HCT116 (cell line): Measurements from ENCODE around the gene MACROD1. TPM values are rescaled to one million over a fixed set of nuclear protein-coding genes. Genes with fewer than 3 reads are reported as not detected.

ENCODE experiments used
- ATAC-seq: fragments of 200-7000 bp; cut with Tn5 transposase; 2 replicates; pipeline ENCODE4 v1.9.1; 2020; ENCODE audit warnings: mild to moderate bottlenecking, moderate library complexity
- BruUV-seq: library from RNA; stranded (reverse); fragments of 400-500 nt; replicated peaks from 2 replicates; lab custom pipeline; 2021; lab: Mats Ljungman, UMichigan
- CTCF ChIA-PET: fragments of 300-600 bp; sonication (Branson Sonifier 250); formaldehyde crosslinking; loops from one replicate; lab custom pipeline; 2021; ENCODE audit warnings: antibody characterized with exemption; lab: Charles Lee
- POLR2A ChIA-PET: fragments of 300-600, 350-600 bp; sonication (Branson Sonifier 250); formaldehyde crosslinking; loops from one replicate; lab custom pipeline; 2021; ENCODE audit warnings: antibody characterized with exemption; lab: Charles Lee
- RAD21 ChIA-PET, 2 experiments: fragments of 300-600 bp; sonication (Branson Sonifier 250); formaldehyde crosslinking; loops; one replicate each; lab custom pipeline; 2023; ENCODE audit warnings: low total read pairs in 2 of 2; ENCODE audit not compliant: uncharacterized antibody in 2 of 2, unreplicated experiment in 2 of 2, low non-redundant PET in 1 of 2; lab: Charles Lee
- DNase-seq: peaks from one replicate; pipeline ENCODE4 v3.0.0-alpha.2; 2010; ENCODE audit warnings: low read depth, low spot score
- H2AFZ ChIP-seq: fragments of 200-600 bp; shearing (Covaris generic), sonication (generic); 2 replicates; pipeline ENCODE4 v1.6.1; 2017; ENCODE audit warnings: low read depth, mixed run types, mixed read lengths, antibody characterized with exemption, low read length; ENCODE audit not compliant: poor library complexity, severe bottlenecking
- H3K27ac ChIP-seq: 2 replicates; pipeline ENCODE4 v1.5.1; 2012; ENCODE audit warnings: low read depth, low read length
- H3K27me3 ChIP-seq: fragments of 200-600 bp; sonication (generic); 2 replicates; pipeline ENCODE4 v1.6.1; 2016; ENCODE audit warnings: mixed run types, low read length, mixed read lengths; ENCODE audit not compliant: insufficient read depth
- H3K36me3 ChIP-seq, 2 experiments: fragments of 200-500 bp in 1 of 2; fragments of 200-600 bp in 1 of 2; sonication (Bioruptor generic) in 1 of 2; sonication (generic) in 1 of 2; 2 replicates each; pipeline versions ENCODE4 v1.5.1 to v1.6.1; 2014 to 2016; ENCODE audit warnings: low read length in 2 of 2, inconsistent platforms in 1 of 2, mixed read lengths in 1 of 2, mixed run types in 1 of 2; ENCODE audit not compliant: insufficient read depth in 2 of 2, control insufficient read depth in 1 of 2
- H3K4me1 ChIP-seq, 2 experiments: fragments of 200-600 bp in 1 of 2; sonication (generic) in 1 of 2; 2 replicates each; pipeline versions ENCODE4 v1.5.1 to v1.6.1; 2012 to 2017; ENCODE audit warnings: low read length in 2 of 2, inconsistent platforms in 1 of 2, mild to moderate bottlenecking in 1 of 2, mixed read lengths in 1 of 2, mixed run types in 1 of 2, moderate library complexity in 1 of 2; ENCODE audit not compliant: insufficient read depth in 2 of 2, control insufficient read depth in 1 of 2
- H3K4me2 ChIP-seq: fragments of 200-600 bp; sonication (generic); 2 replicates; pipeline ENCODE4 v1.6.1; 2017; ENCODE audit warnings: mixed run types, low read length, mixed read lengths
- H3K4me3 ChIP-seq, 2 experiments: fragments of 200-600 bp in 1 of 2; sonication (generic) in 1 of 2; replicated peaks in 1 of 2; 2 replicates each; pipeline ENCODE4 v1.5.1; 2011 to 2016; ENCODE audit warnings: low read length in 2 of 2, control low read depth in 1 of 2, low read depth in 1 of 2, mild to moderate bottlenecking in 1 of 2, mixed read lengths in 1 of 2, mixed run types in 1 of 2
- H3K79me2 ChIP-seq: fragments of 200-600 bp; sonication (generic); 2 replicates; pipeline ENCODE4 v1.6.1; 2017; ENCODE audit warnings: mild to moderate bottlenecking, mixed run types, low read length, moderate library complexity, mixed read lengths; ENCODE audit not compliant: insufficient read depth
- H3K9ac ChIP-seq: fragments of 200-600 bp; sonication (generic); 2 replicates; pipeline ENCODE4 v1.6.1; 2016; ENCODE audit warnings: low read length, mixed read lengths
- H3K9me2 ChIP-seq: fragments of 200-600 bp; sonication (generic), shearing (Covaris generic); 2 replicates; pipeline ENCODE4 v1.6.1; 2017; ENCODE audit warnings: mixed run types, mild to moderate bottlenecking, moderate library complexity; ENCODE audit not compliant: insufficient read depth
- H3K9me3 ChIP-seq, 2 experiments: fragments of 200-500 bp in 1 of 2; fragments of 200-600 bp in 1 of 2; sonication (Bioruptor generic) in 1 of 2; sonication (generic) in 1 of 2; 2 replicates each; pipeline ENCODE4 v1.6.1; 2014 to 2017; ENCODE audit warnings: low read length in 2 of 2, mixed read lengths in 2 of 2, inconsistent platforms in 1 of 2, low read depth in 1 of 2, mild to moderate bottlenecking in 1 of 2, mixed run types in 1 of 2, moderate library complexity in 1 of 2; ENCODE audit not compliant: control insufficient read depth in 1 of 2, insufficient read depth in 1 of 2
- H4K20me1 ChIP-seq: fragments of 200-600 bp; sonication (generic), shearing (Covaris generic); 2 replicates; pipeline ENCODE4 v1.6.1; 2017; ENCODE audit warnings: mixed run types, mild to moderate bottlenecking, moderate library complexity; ENCODE audit not compliant: insufficient read depth
- CBX3 ChIP-seq: IDR thresholded peaks from 2 replicates; pipeline ENCODE4 v1.6.1; 2012; ENCODE audit warnings: low read depth
- EGR1 ChIP-seq: IDR thresholded peaks from 2 replicates; pipeline ENCODE4 v1.6.1; 2012; ENCODE audit warnings: low read depth
- ELF1 ChIP-seq: IDR thresholded peaks from 2 replicates; pipeline ENCODE4 v1.6.1; 2012; ENCODE audit warnings: low read depth, borderline replicate concordance
- POLR2A ChIP-seq: IDR thresholded peaks from 2 replicates; pipeline ENCODE4 v1.7.0; 2011; ENCODE audit warnings: borderline replicate concordance; ENCODE audit not compliant: insufficient read depth, insufficient read length; ENCODE audit errors: extremely low read depth
- ZFX ChIP-seq: fragments of 450-650 bp; IDR thresholded peaks from 2 replicates; pipeline ENCODE4 v1.6.1; 2017
- intact Hi-C: fragments of 100-400 bp; cut with micrococcal nuclease; formaldehyde crosslinking; loops from 2 replicates; pipeline ENCODE4 v1.10.0; 2022
- total RNA-seq: library from RNA; stranded (reverse); gene quantifications from one replicate; pipeline ENCODE4 v1.2.1, GENCODE V29; 2021; ENCODE audit not compliant: unreplicated experiment
- TF ChIP-seq, protein P1 (sequence below): IDR thresholded peaks from 2 replicates; pipeline ENCODE4 v1.6.1; 2012; ENCODE audit warnings: low read depth
- TF ChIP-seq, protein P2 (sequence below), 3 experiments: fragments of 200-600 bp in 1 of 3; sonication (generic) in 1 of 3; IDR thresholded peaks in 2 of 3; conservative IDR thresholded peaks in 1 of 3; 2 replicates each; pipeline ENCODE4 v1.5.1; 2012 to 2017; ENCODE audit warnings: low read depth in 2 of 3, low read length in 2 of 3, antibody characterized with exemption in 1 of 3, borderline replicate concordance in 1 of 3, control low read depth in 1 of 3, mild to moderate bottlenecking in 1 of 3, mixed read lengths in 1 of 3, mixed run types in 1 of 3, moderate library complexity in 1 of 3; ENCODE audit not compliant: insufficient read depth in 1 of 3

The MACROD1 gene
- total RNA-seq, 1 experiment from 2014 or later: 61.1 TPM

DNA sequence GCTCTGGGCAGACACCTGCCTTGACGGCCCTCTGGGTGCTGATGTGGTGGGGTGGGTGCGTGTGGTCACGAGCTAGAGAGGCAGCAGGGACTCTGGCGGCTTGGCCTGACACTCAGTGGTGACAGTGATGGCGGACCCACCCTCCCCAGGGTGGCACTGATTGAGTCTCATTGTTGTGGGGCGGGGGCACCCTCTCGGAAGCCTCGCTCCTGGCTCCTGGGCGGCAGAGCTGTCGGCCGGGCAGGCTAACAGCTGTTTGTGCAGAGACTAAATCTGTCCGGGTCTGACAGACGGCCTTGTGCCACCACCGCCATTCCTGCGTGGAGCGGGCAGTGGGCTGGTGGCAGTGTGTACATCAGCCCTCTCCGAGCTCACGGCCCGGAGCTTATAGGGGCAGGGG lies 114.6 kb downstream of the MACROD1 start (continued):
- TF ChIP-seq, protein P1, sequence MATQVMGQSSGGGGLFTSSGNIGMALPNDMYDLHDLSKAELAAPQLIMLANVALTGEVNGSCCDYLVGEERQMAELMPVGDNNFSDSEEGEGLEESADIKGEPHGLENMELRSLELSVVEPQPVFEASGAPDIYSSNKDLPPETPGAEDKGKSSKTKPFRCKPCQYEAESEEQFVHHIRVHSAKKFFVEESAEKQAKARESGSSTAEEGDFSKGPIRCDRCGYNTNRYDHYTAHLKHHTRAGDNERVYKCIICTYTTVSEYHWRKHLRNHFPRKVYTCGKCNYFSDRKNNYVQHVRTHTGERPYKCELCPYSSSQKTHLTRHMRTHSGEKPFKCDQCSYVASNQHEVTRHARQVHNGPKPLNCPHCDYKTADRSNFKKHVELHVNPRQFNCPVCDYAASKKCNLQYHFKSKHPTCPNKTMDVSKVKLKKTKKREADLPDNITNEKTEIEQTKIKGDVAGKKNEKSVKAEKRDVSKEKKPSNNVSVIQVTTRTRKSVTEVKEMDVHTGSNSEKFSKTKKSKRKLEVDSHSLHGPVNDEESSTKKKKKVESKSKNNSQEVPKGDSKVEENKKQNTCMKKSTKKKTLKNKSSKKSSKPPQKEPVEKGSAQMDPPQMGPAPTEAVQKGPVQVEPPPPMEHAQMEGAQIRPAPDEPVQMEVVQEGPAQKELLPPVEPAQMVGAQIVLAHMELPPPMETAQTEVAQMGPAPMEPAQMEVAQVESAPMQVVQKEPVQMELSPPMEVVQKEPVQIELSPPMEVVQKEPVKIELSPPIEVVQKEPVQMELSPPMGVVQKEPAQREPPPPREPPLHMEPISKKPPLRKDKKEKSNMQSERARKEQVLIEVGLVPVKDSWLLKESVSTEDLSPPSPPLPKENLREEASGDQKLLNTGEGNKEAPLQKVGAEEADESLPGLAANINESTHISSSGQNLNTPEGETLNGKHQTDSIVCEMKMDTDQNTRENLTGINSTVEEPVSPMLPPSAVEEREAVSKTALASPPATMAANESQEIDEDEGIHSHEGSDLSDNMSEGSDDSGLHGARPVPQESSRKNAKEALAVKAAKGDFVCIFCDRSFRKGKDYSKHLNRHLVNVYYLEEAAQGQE: no peak
- TF ChIP-seq CBX3 (no peak), EGR1 (no peak)

DNA sequence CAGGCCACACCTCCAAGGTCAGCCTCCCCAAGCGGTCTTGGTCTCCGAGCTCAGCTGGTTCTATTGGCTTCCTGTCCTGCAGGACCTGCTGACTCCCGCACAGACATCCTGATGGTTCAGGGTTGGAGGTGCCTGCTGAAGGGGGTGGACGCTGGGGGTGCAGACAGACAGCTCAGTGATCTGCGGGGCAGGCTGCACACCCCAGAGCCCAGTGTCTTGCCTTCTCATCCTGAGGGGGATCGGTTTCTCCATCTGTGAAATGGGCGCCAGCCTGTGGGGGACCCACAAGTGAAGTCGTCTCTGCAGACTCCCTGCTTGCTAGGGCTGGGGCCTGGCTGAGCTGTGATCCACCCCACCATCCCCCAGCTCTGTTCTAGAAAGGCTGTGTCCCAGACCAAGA lies 116.4 kb downstream of the MACROD1 start:
- ATAC-seq: no peak
- intact Hi-C loops: loop anchor here (5.0 kb wide), 1 partner anchor 98 kb away; no protein-coding TSS in a partner anchor
- Histone ChIP-seq H4K20me1 (no peaks in the 10 kb centered on the region), H3K9ac (no peak overlapping the region), H3K4me2 (no peak overlapping the region), H3K27me3 (no peaks in the 10 kb centered on the region), H3K79me2 (no peaks in the 10 kb centered on the region), H3K27ac (no peak overlapping the region), H3K36me3 (no peaks in the 10 kb centered on the region), H3K4me1 (no peaks in the 10 kb centered on the region), H3K9me2 (no peaks in the 10 kb centered on the region), H3K4me3 (no peak overlapping the region), H2AFZ (no peak overlapping the region), H3K9me3 (no peaks in the 10 kb centered on the region)
- no TSS peak for BruUV-seq
- RAD21 ChIA-PET: no interaction called here
- CTCF ChIA-PET: no interaction called here
- POLR2A ChIA-PET: no interaction called here
- no peak for TF ChIP-seq ZFX
- TF ChIP-seq, protein P1: no peak
- no peak for TF ChIP-seq ELF1
- TF ChIP-seq, protein P2, sequence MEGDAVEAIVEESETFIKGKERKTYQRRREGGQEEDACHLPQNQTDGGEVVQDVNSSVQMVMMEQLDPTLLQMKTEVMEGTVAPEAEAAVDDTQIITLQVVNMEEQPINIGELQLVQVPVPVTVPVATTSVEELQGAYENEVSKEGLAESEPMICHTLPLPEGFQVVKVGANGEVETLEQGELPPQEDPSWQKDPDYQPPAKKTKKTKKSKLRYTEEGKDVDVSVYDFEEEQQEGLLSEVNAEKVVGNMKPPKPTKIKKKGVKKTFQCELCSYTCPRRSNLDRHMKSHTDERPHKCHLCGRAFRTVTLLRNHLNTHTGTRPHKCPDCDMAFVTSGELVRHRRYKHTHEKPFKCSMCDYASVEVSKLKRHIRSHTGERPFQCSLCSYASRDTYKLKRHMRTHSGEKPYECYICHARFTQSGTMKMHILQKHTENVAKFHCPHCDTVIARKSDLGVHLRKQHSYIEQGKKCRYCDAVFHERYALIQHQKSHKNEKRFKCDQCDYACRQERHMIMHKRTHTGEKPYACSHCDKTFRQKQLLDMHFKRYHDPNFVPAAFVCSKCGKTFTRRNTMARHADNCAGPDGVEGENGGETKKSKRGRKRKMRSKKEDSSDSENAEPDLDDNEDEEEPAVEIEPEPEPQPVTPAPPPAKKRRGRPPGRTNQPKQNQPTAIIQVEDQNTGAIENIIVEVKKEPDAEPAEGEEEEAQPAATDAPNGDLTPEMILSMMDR (IDR thresholded peaks at IDR 0.05 in 2 of 3, conservative IDR thresholded peaks at IDR 0.05 in 1 of 3; ENCODE audit: borderline replicate concordance in 1 of 3, insufficient read depth in 1 of 3, low read depth in 2 of 3, low read length in 2 of 3): no peak
- TF ChIP-seq POLR2A: no peak
- DNase-seq: no peak
